GM10847 (cell line): ENCODE data around the gene MAN1C1.

Experiments
- POLR2A ChIP-seq: IDR thresholded peaks from 2 replicates; pipeline ENCODE4 v1.6.1; 2011; ENCODE audit not compliant: insufficient read length; ENCODE audit errors: extremely low read depth

Gene MAN1C1

DNA sequence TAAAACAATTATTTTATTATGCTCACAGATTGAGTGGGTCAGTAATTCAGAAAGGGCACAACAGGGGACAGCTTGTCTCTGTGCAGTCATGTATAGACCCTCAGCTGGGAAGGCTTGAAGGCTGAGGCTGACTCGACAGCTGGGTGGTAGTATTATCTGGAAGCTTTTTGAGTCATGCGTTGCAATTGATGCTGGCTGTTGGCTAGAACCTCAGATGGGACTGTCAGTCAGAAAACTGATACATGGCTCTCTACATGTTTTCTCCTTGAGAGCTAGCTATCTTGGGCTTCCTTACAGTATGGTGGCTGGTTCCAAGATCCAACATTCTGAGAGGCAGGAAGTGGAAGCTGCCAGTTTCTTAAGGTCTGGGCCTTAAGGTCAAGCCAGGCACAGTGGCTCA, 121.9 kb downstream of the MAN1C1 start:
- TF ChIP-seq POLR2A, result no peak

DNA sequence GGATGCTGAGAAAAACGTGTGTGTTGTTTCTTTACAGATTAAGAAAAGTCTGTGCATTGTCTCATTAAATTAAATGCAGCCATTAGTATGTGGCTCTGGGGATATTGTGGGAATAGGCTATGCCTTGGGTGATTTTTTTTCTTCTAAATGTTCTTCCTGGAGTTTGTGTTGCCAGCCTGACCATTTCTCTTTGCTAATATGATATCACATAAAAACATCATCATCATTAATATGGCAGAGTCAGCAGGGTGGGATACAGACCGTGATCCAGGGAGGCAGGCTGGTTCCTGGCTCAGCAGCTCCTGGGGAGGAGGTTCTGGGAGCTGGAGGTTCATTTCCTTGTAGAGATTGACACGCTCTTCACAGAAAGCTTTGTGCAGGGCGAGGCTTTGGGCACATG, 122.8 kb downstream of the MAN1C1 start:
- TF ChIP-seq POLR2A, result no peak

DNA sequence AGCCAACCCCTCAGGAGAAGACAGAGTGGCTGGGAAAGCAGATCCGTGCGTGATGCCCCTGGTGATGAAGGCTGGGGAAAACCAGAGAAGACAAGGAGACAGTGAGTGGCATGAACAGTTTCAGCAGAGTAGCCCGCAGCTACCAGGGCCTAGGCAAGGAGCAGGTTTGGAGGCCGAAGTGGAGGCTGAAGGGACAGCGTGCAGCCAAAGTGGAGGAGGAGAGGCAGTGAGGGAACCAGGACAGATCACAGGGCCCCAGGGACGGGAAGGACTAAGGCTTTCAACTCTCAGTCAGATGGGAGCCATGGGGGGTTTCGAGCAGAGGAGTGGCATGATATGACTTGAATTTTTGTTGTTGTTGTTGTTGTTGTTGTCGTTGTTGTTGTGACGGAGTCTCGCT, 123.5 kb downstream of the MAN1C1 start:
- no peak for TF ChIP-seq POLR2A

DNA sequence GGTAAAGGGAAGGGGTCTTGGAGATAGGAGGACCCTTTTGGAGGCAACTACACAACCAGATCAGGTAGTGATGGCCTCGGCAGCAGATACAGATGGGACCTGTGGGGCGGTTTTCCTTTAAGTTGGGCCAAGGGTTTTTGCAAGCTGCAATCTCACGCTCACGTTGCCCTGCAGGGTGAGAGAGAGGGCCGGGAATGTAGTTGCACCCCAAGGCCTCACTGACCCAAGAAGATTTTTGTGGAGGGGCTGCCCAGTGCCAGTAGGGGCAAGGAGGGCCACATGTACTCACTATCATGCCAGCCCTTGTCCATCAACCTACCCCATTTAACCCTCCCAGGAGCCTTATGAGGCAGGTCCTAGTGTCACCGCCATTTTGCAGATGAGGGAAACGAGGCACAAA, 125.7 kb downstream of the MAN1C1 start:
- no peak for TF ChIP-seq POLR2A

DNA sequence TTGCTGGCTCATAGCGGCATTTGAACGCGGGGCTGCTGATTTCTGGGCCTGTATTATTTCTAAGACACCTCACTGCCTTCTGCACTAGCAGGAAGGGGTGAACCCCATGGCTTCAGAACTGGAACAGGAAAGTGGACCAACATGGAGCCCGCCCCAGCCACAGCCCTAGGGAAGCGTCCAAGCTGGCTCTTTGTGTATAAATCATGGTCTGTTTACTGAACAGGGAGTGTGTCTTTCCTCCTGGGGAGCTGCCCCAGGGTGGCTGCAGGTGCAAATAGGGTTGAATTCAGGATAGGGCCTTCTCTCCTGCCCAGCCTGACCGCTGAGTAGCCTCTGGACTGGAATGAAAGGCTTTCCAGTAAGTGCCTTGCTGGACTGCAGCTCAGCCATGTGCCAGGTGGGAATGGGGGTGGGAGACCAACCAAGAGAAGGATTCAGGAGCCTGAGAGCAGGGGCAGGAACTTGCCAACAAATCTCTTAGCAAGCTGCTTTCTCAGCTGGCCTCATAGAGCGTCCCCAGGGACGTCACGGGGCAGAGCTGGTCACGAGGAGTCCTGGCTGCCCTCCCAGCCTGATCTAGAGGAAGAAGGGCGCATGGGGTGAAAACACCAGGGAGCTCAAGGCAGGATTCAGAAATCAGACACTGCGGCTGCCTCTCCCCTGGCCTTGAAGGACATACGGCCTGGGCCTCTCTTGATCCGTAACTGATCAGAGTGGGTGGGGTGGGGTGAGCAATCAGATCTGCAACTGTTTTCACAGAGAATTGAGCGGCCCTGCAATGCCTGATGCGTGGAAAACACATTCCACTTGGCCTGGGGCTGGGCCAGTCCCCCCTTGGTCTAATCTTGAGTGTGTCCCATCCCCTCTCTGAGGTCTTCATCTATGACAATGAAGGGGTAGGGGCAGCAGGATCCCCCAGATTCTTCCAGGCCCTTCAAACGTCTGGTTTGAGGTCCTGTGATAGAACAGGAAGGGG, 126.9 kb downstream of the MAN1C1 start:
- TF ChIP-seq POLR2A, result no peak

DNA sequence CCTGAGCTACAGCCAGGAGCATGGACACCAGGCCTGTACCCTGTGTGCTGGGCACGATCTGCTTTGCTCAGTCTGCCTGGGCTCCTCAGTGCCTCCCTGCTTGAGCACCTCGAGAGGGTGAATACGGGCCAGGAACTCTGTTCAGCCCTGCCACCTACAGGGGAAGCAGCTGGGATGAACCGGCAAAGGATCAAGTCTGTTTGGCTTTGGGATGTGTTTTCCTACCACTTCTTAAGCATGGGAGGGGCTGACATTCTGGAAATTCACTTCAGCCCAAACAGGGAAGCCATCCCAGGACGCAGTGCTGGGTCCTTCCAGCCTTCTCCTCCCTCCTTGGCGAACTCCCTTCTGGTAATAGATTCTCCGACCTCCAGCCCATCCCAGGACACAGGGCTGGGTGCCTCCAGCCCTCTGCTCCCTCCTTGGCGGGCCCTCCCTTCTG, 127.6 kb downstream of the MAN1C1 start:
- no peak for TF ChIP-seq POLR2A

DNA sequence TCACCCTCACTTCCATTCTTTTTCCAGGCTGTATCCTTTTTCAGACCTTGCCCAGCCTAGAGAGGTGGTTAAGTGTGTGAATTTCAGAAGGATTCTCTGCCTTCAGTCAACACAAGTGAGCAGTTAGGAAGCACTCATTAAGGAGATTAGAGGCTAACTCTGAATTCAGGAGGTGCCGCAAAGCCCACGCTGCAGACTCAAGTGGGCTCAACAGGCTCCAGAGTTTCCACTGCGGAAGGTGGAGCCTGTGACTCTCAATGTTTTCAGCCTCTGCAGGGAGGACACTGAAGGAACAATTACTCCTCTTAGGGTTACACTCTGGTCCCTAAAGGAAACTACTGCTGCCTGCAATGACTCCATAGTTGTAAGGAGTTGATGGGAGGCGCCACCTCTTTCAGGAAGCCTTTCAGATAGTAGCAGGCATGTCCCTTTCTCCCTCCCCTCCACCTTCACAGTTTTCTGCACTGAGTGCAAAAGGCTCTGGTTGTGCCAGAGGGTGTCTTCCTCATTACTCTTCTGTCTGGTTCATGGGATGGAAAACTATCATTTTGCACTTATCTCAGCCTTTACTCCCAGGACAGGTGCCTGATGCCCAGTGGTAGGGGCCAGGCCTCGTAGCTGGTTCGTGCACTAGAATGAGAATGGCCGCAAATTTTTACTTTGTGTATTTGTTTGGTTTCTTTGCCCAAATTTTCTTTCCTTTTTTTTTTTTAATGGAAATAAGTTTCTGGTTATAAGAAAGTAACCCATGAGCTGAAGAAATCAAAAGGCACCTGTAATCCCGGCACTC, 128.2 kb downstream of the MAN1C1 start:
- no peak for TF ChIP-seq POLR2A

DNA sequence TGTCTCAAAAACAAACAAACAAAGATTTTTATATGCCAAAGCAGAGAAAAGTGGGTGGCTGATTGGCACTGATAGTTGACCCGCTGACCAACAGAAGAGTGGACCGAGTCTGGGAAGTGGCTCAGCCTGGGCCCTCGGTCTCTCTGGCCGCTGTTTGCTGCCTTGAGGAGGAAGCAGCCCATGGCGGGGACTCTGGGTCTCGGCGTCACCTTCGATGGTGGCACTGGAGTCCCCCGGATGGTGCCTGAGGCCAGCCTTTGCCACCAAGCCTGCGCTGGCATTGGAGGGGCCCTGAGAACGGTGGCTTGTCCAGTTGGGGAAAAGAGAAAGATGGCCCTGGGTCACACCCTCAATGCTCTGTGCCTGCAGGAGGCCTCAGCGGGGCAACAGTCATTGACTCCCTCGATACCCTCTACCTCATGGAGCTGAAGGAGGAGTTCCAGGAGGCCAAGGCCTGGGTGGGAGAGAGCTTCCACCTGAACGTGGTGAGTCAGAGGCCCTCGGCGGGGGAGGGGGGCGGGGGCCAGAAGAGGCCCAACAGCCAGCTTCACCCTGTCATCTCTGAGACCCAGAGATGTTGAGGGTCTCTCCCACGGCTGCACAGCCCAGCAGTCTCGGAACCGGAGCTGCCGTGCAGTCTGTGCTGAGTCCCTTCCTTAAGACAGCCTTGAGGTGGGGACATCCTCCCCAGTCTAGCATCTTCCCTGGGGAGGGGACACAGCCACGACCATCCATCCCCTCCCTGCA, 129.9 kb downstream of the MAN1C1 start:
- TF ChIP-seq POLR2A, result no peak

DNA sequence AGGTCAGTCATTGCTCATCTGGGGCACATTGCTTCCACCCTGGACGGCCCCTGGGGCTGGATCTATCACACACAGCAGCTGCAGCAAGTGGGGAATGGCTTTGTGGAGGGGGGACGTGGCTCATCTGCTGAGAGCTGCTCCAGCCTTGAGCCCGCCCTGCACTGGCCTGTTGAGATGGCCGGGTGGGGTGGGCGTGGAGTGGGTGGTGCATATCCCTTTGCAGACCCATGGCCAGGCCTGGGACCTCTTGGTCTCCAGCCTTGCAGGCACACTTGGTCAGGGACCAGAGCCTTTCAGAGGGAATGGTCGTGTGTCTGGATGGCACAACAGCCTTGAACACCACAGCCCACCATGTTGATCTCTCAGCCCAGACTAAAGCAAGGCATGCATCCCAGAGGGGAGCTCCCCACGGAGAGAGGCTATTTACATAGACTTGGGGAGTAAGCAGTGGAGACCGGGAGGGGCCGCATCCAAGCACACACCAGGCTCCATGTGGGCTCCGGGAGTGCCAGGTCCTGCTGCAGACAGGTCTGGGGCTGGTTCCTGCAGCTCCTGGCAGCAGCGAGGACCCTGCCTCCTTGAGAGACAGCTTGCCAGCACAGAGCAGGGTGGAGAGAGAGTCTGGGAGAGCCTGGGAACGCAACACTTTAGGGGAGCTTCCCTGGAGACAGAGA, 130.6 kb downstream of the MAN1C1 start:
- TF ChIP-seq POLR2A, result no peak

DNA sequence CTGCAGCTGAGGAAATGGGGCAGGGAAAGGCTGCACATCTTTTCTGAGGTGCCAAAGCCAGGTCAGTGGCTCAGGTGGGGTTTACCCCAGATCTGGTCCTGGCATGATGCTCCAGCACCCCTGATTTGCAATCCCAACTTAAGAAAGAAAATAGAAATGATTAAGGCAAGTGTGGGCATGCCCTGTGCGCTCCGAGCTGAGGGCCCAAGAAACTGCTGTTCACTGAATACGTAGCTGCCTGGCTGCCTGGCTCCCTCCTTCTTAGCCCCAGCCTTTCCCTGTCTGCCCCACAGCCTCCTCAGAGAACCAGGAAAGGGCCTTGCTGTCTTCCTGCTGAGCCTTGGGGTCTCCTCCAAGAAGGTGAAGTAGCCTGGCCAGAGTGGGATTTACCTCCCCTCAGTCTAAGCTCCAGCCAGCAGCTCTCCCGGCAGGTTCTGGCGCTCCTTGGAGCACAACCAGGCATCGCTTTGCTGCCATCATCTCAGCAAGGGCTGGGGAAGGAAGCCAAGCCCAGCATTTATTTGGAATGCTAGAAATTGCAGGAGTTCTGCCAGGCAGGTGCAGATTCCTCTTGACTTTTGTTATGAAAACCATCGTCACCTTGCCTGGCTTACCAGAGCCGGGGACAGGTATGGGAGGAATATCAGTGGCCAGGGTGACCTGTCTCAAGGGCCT, 132.1 kb downstream of the MAN1C1 start:
- no peak for TF ChIP-seq POLR2A

DNA sequence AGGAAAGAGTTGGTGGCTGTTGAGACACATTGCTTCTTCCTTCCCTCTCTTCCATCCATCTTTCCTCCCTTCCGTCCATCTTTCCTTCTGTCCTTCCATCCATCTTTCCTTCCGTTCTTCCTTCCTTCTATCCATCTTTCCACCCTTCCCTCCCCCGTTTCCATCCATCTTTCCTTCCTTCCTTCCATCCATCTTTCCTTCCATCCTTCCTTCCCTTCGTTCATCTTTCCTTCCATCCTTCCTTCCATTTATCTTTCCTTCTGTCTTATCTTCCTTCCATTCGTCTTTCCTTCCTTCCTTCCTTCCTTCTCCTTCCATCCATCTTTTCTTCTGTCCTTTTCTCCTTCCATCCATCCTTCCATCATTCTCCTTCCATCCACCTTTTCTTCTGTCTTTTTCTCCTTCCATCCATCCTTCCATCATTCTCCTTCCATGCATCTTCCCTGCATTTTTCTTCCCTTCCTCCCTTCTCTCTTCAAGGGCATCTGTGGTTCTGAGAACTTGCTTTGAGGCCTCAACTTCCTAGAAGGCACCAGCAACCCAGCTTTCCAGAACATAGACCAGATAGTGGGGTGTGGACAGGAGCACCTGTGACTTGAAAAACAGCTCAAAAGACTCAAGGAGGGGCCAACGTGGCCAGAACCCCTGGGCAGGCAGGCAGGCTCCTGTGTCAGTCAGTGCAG, 134.5 kb downstream of the MAN1C1 start:
- no peak for TF ChIP-seq POLR2A

DNA sequence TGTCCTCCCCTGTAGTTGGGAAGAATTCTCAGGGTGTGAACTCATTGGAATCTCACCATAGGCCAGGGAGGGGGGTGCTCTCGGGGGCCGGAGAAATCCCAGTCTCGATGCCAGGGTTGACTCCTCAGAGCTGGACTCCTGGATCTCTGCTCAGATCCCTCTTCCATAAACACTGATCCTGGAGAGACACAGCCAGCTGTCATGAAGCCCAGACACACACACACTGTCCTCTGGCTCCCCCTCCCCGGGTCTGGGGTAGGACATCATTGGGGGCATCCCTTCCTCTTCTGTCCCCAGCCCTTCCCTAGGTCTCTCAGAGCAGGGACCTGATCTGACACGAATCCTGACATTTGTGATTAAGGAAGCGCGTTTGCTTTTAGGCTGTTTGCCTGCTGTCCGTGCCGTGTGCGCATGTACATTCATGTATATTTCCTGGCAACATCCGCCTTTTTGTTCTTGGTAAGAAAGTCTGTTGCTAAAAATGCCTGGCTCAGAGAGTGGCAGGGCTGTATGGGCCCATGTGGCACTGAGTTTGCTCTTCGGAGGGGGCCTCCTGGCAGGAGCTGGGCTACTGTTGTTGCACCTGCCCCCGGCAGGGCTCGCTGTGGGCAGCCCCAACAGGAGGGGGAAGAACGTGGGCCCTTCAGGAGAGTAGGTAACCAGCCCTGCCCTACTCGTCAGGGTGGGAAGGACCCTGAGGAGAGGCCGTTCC, 138.0 kb downstream of the MAN1C1 start:
- no peak for TF ChIP-seq POLR2A

DNA sequence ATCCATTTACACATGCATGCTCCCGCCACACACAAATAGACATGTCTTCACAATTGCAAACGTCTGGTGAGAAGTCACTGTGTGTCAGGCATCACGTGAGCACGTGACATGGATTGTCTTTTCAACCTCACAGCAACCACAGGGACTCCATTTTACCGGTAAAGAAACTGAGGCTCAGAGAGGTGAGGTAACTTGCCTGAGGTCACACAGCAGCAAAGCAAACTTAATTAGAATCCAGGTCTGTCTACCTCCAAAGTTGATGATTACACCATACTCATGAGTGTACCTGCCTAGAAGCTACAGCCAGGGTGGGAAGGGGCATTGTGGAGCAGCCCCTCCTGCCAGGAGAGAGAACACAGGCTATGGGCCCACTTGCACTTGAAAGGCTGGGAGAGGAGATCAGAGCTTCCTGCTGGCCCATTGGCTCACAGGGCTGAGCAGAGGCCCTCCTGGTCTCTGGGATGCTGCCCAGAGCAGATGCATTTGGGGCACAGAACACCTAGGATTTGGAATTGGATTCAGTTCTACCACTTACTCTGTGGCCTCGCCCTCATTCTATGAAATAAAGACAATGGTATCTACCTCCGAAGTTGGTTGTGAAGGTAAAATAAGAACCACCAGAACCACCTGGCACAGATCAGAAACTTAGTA, 139.0 kb downstream of the MAN1C1 start:
- TF ChIP-seq POLR2A, result no peak
